Measurements from ENCODE around the gene SAMSN1.

Gene SAMSN1

DNA sequence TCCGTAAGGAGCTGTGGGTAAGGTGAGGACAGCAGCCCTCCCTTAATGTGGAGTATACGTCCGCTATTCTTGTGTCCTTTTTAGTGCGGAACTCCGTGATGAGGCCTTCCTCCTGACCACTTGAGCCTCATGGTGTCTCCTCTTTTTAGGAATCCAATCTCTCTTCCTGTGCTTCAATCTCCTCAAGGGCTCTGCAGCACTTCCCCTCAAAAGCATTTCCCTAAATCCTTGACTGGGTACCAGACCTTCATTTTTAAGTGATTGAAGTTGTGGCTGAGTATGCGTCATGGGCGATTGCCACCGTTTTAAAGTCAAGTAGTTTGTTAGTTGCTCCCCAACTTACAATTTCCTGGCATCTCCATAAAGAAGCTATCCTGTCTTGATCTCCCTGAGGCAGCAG, 62.8 kb downstream of the SAMSN1 start:
- DNase-seq, result no peak

DNA sequence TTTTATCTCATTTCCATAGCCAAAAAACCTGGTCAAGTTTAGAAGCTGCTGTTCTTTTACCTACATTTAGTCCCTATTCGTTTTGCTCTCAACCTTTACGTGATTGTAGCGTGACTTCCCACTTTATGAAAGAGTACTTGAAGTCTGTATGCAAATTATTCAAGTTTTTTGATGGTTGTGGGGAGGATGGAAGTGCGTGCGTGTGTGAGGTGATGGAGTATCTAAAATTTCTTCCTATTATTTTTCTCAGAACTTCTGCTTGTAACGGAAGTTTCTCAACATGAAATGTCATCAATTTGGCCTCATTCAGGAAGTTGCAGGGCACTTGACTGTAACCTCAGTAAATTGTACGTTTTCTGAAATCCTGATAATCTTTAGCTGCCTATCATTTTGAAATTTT, 64.0 kb downstream of the SAMSN1 start:
- DNase-seq, result no peak

GRCh38 chr21:14480411-14481031, 65.6 kb downstream of the SAMSN1 start:
- no peak for DNase-seq

DNA sequence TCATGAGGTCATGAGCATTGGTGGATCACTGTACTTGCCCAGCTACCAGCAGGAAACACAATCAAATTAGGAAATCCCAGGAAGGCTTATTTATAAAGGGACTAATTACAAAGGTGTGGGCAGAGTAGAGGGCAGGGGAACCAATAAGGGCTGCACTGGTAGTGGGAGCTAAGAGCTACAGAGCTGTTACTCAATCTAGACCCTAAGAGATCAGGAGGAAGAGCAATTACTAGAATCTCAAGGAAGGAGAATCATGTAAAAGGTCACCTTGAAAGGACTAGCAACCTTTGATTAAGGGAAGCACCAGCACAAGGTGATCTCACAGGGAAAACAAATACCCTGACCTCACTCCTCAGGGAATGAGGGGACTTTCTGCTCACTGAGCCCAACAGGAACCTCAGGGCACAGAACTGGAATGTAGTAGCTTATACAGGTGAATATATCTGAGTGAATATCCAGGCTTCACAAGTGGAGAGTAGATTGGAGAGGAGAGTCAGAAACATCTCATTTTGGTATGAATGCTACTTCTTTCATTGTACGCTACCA, 66.8 kb downstream of the SAMSN1 start:
- DNase-seq, result no peak

DNA sequence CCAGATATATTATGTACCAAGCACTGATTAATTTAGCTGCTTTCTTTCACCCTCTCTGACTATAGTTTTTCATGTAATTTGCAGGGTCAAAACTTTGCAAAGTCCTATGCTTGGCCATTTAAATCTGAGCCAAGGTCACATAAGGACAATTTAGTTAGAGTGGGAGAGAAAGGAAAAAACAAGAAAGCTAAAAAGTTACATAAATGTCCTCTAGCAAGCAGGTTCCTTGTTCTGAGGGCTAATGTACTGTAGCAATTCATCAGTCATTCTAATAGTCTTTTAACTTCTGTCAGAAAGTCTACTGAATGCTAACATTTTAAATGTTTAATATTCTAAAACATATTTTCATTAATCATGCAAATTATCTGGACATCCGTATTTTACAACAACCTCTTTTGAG, 68.3 kb downstream of the SAMSN1 start:
- DNase-seq, result no peak

DNA sequence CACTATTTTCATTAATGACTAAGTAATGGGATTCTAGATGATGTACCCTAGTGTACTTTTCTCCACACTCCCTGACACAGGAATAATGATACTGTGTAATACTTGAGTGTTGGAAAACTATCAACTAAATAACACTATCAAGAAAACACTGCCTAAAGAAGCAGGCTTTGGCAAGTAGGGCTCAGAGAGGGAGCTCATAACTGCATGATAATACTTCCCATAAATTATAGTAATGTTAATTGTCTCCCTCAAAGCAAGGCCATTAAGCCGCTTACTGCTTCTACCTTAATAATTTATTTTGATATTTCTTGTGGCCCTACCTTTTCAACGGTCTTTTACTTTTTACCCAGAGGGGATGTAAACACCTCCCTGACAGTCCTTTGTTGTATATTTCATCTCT, 69.0 kb downstream of the SAMSN1 start:
- DNase-seq, result no peak

DNA sequence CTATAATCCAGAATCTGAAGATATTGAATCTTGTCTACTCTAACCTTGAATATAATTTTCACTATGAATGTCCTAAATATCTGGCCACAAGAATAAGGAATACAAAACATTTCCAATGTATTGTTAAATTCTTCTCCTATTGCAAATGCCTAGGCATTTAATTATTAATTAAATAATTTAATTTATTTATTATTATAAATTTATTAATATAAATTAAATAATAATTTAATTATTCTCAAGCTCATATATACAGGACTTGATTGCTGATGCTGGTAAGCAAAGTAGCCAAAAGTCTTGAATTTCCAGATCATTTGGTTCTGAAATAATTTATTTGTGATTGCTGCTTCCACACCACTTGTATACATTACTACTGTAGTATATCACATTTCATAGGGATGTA, 71.1 kb downstream of the SAMSN1 start:
- DNase-seq, result no peak

DNA sequence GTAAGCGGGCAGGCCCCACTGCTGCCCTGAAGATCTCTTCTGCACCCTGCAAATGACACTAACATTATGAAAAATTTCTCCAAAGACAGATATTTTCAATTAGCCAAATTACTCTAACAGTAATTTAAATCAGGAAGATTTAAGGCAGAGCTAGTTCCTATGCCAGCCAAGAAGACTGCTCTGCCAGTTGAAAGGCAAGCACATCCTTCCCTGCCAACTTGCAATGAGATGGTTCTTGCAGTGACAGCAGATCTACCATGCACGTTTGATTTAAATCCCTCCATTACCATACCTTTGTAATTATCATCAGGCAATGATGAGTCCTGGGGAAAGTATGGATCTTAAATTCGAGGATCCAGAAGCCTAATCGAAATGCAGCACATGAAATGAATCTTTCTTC, 76.5 kb downstream of the SAMSN1 start:
- DNase-seq, result no peak

GRCh38 chr21:14466715-14467114, 79.4 kb downstream of the SAMSN1 start:
- DNase-seq, result no peak

- DNase-seq, result no peak
Observed at GRCh38 chr21:14457762-14458161, 88.4 kb downstream of the SAMSN1 start.

DNA sequence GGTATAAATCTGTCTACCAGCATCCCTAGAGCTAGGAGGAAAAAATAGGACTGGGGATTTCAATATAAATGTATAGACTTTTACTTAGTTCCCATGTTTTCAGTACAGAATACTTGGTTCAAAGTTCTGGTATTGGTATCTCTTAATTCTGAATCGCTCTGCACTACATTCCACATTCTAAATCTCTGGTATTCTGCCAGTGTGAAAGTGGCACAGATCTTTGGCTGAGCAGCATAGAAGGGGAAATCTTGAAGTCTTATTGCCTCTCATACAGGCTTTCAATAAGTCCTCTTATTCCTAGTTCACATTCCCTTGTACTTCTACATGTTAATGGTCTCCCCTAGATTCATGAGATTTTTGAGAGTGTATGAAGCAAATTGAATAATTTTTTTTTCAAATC, 89.2 kb downstream of the SAMSN1 start:
- DNase-seq, result no peak

- DNase-seq, result no peak
Observed at GRCh38 chr21:14454016-14455009, 91.8 kb downstream of the SAMSN1 start.

GRCh38 chr21:14453339-14454015, 92.6 kb downstream of the SAMSN1 start:
- DNase-seq, result no peak

- no peak for DNase-seq
Observed at GRCh38 chr21:14452727-14453241, 93.3 kb downstream of the SAMSN1 start.

DNA sequence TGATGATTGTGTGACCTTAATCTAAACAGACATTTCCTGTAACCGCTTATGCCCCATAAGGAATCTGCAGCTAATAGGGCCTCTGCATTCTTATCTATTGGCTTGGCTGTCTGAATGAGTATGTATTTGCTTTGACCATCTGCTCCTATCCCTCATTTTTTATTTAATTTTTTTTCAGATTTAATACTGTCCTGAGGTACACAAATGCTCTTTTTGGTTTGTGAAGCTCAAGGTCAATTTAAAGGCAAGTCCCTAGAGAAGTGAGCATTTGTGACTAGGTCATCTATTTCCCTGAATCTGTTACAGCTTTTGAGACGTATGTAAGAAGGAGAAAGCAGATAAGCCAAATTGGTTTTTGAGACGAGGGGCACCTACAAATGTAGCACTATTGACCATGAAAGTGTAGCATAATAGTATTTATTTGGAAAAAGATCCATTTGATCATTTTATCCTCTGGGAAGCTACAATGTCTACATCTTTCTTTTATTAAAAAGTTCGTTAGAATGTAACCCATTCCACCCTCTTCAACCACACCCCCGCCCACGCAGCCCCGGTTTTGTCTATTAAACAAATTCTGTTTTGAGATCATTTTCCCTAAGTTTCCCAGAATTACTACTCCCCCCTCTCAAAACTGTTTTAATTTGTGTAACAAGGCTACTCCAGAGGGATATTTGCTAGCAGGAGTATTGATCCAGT, 93.9 kb downstream of the SAMSN1 start:
- DNase-seq, result no peak

- DNase-seq, result no peak
Observed at GRCh38 chr21:14451546-14451945, 94.6 kb downstream of the SAMSN1 start.

GRCh38 chr21:14448784-14449183, 97.3 kb downstream of the SAMSN1 start:
- no peak for DNase-seq

- no peak for DNase-seq
Observed at GRCh38 chr21:14438211-14438610, 107.9 kb downstream of the SAMSN1 start.

DNA sequence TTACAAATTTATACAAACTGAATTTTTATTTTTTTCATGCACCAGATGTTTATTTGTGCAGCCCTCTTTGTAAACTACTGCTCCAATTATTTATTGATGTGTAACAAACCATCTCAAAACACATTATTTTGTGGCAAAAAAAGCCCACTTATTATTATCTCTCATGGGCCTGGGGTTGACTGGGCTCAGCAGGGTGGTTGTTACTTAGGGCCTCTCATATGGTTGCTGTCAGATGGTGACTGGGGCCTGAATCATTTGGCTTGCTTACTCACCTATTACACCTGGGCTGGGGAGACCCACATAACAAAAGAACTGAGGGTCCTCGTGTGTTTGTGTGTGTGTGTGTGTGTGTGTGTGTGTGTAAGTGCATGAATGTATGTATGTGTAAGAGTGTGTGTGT, 110.7 kb downstream of the SAMSN1 start:
- DNase-seq, result no peak
